Mesendoderm (in vitro differentiated cells): ENCODE results near the gene C19orf67.
A peak's percentile ranks its signal among the peaks of the same experiment; 100 is the strongest.

Experiments
- DNase-seq: peaks from one replicate; pipeline ENCODE4 v3.0.0; 2013
- H2AK5ac ChIP-seq: 2 replicates; pipeline ENCODE4 v1.6.1; 2013; ENCODE audit warnings: low read length, inconsistent platforms
- H2BK120ac ChIP-seq: 2 replicates; pipeline ENCODE4 v1.6.1; 2013; ENCODE audit warnings: low read depth, mild to moderate bottlenecking, low read length, moderate library complexity, mixed read lengths
- H2BK15ac ChIP-seq: replicated peaks from 2 replicates; pipeline ENCODE4 v1.6.1; 2013; ENCODE audit warnings: low read depth, mild to moderate bottlenecking, moderate library complexity
- H2BK5ac ChIP-seq: 2 replicates; pipeline ENCODE4 v1.6.1; 2013; ENCODE audit warnings: low read length, inconsistent platforms
- H3K18ac ChIP-seq: 2 replicates; pipeline ENCODE4 v1.6.1; 2013; ENCODE audit warnings: mild to moderate bottlenecking, low read length, mixed read lengths
- H3K23ac ChIP-seq: one replicate; pipeline ENCODE4 v1.6.1; 2013; ENCODE audit warnings: low read length
- H3K27ac ChIP-seq: 2 replicates; pipeline ENCODE4 v1.5.1; 2013; ENCODE audit warnings: low read depth, mild to moderate bottlenecking, inconsistent platforms, low read length, moderate library complexity
- H3K27me3 ChIP-seq: 2 replicates; pipeline ENCODE4 v1.6.1; 2013; ENCODE audit warnings: low read length, control low read depth, mild to moderate bottlenecking, inconsistent platforms; ENCODE audit not compliant: insufficient read depth, poor library complexity
- H3K36me3 ChIP-seq: 2 replicates; pipeline ENCODE4 v1.6.1; 2013; ENCODE audit warnings: low read length, inconsistent platforms; ENCODE audit not compliant: control insufficient read depth, insufficient read depth
- H3K4ac ChIP-seq: one replicate; pipeline ENCODE4 v1.6.1; 2013; ENCODE audit warnings: low read depth, mild to moderate bottlenecking, low read length, moderate library complexity
- H3K4me1 ChIP-seq: 2 replicates; pipeline ENCODE4 v1.6.1; 2013; ENCODE audit warnings: low read depth, low read length, inconsistent platforms; ENCODE audit not compliant: control insufficient read depth
- H3K4me2 ChIP-seq: 2 replicates; pipeline ENCODE4 v1.6.1; 2013; ENCODE audit warnings: low read length
- H3K4me3 ChIP-seq: 2 replicates; pipeline ENCODE4 v1.5.1; 2013; ENCODE audit warnings: mild to moderate bottlenecking, low read length
- H3K56ac ChIP-seq: one replicate; pipeline ENCODE4 v1.6.1; 2013; ENCODE audit warnings: low read length
- H3K79me1 ChIP-seq: 2 replicates; pipeline ENCODE4 v1.6.1; 2013; ENCODE audit warnings: low read length, inconsistent platforms
- H3K79me2 ChIP-seq: 2 replicates; pipeline ENCODE4 v1.6.1; 2013; ENCODE audit warnings: mild to moderate bottlenecking, low read length; ENCODE audit not compliant: control insufficient read depth, insufficient read depth
- H3K9ac ChIP-seq: 2 replicates; pipeline ENCODE4 v1.6.1; 2013; ENCODE audit warnings: low read length, inconsistent platforms
- H4K5ac ChIP-seq: one replicate; pipeline ENCODE4 v1.6.1; 2013; ENCODE audit warnings: low read length
- H4K8ac ChIP-seq: one replicate; pipeline ENCODE4 v1.6.1; 2013; ENCODE audit warnings: low read depth, mild to moderate bottlenecking, control low read depth, low read length, moderate library complexity
- WGBS: extraction: QIAGEN DNeasy Blood & Tissue Kit; methylation state at CpG from one replicate; pipeline ENCODE4 v1.1.7; 2013; ENCODE audit warnings: low lambda C conversion rate, missing lambda C conversion rate; ENCODE audit not compliant: insufficient coverage; ENCODE audit errors: extremely low coverage; 5-methylcytosine and 5-hydroxymethylcytosine counted together

The C19orf67 gene

GRCh38 chr19:14059093-14059480 lies 26.5 kb downstream of the C19orf67 start:
- no CpG with 5 or more reads among the region's 15 CpGs for WGBS
- Histone ChIP-seq H3K56ac (no peak overlapping the region), H4K8ac (no peak overlapping the region), H3K18ac (no peak overlapping the region), H2AK5ac (no peak overlapping the region), H3K79me1 (no peaks in the 10 kb centered on the region), H3K4me1 (peaks cover 2% of the 10 kb centered on the region), H4K5ac (no peak overlapping the region), H2BK5ac (no peak overlapping the region), H3K4ac (no peak overlapping the region), H3K27me3 (peaks cover 2% of the 10 kb centered on the region), H2BK120ac (no peak overlapping the region), H3K4me3 (no peak overlapping the region), H3K4me2 (no peak overlapping the region), H3K79me2 (no peaks in the 10 kb centered on the region), H3K23ac (no peak overlapping the region), H3K36me3 (no peaks in the 10 kb centered on the region), H2BK15ac (no peak overlapping the region), H3K27ac (no peak overlapping the region), H3K9ac (no peak overlapping the region)
- no peak for DNase-seq

- H4K8ac ChIP-seq = no peak overlapping the region
- no peak overlapping the region for H3K4me3 ChIP-seq
- H3K4me1 ChIP-seq = peaks cover 2% of the 10 kb centered on the region
- WGBS = 100% methylated on average over 1 of the region's 17 CpGs
- peak overlapping the region; percentile 48 for H3K4me2 ChIP-seq
- no peaks in the 10 kb centered on the region for H3K79me1 ChIP-seq
- no peak overlapping the region for H2BK120ac ChIP-seq
- H3K18ac ChIP-seq = no peak overlapping the region
- peak overlapping the region; percentile 60 for H3K56ac ChIP-seq
- H3K4ac ChIP-seq = no peak overlapping the region
- H2BK5ac ChIP-seq = no peak overlapping the region
- no peak overlapping the region for H2AK5ac ChIP-seq
- H3K27me3 ChIP-seq = peaks cover 2% of the 10 kb centered on the region
- no peak overlapping the region for H3K27ac ChIP-seq
- no peaks in the 10 kb centered on the region for H3K36me3 ChIP-seq
- no peak overlapping the region for H2BK15ac ChIP-seq
- no peak for DNase-seq
- peak overlapping the region; percentile 40 for H3K9ac ChIP-seq
- H3K79me2 ChIP-seq = no peaks in the 10 kb centered on the region
- H4K5ac ChIP-seq = no peak overlapping the region
- no peak overlapping the region for H3K23ac ChIP-seq
These were observed 27.1 kb downstream of the C19orf67 start for GRCh38 chr19:14058182-14059092.

- peak; percentile 40 for DNase-seq
- WGBS = no CpG with 5 or more reads among the region's 19 CpGs
These were observed 28.7 kb downstream of the C19orf67 start for GRCh38 chr19:14056741-14057356.

GRCh38 chr19:14056069-14056666 lies 29.4 kb downstream of the C19orf67 start:
- no peak overlapping the region for H3K56ac ChIP-seq
- H3K9ac ChIP-seq = no peak overlapping the region
- no peak overlapping the region for H2BK120ac ChIP-seq
- H3K4me3 ChIP-seq = no peak overlapping the region
- no peak overlapping the region for H4K5ac ChIP-seq
- WGBS = no CpG with 5 or more reads among the region's 10 CpGs
- H3K79me2 ChIP-seq = no peaks in the 10 kb centered on the region
- H3K4me1 ChIP-seq = peaks cover 2% of the 10 kb centered on the region
- no peaks in the 10 kb centered on the region for H3K36me3 ChIP-seq
- H3K18ac ChIP-seq = no peak overlapping the region
- H2AK5ac ChIP-seq = no peak overlapping the region
- peaks cover 2% of the 10 kb centered on the region for H3K27me3 ChIP-seq
- no peaks in the 10 kb centered on the region for H3K79me1 ChIP-seq
- H4K8ac ChIP-seq = no peak overlapping the region
- H3K4me2 ChIP-seq = no peak overlapping the region
- H2BK15ac ChIP-seq = no peak overlapping the region
- no peak overlapping the region for H2BK5ac ChIP-seq
- no peak overlapping the region for H3K27ac ChIP-seq
- DNase-seq = no peak
- H3K4ac ChIP-seq = no peak overlapping the region
- no peak overlapping the region for H3K23ac ChIP-seq

More at GRCh38 chr19:14056741-14057356, 28.7 kb downstream of the C19orf67 start:
- peaks cover 2% of the 10 kb centered on the region for H3K27me3 ChIP-seq
- H4K5ac ChIP-seq = no peak overlapping the region
- H2BK5ac ChIP-seq = no peak overlapping the region
- peak overlapping the region; percentile 62 for H3K4me3 ChIP-seq
- H3K56ac ChIP-seq = peak overlapping the region; percentile 85
- peaks cover 2% of the 10 kb centered on the region for H3K4me1 ChIP-seq
- H3K27ac ChIP-seq = no peak overlapping the region
- peak overlapping the region; percentile 30 for H4K8ac ChIP-seq
- H3K79me2 ChIP-seq = no peaks in the 10 kb centered on the region
- H3K4me2 ChIP-seq = peak overlapping the region; percentile 67
- H3K4ac ChIP-seq = no peak overlapping the region
- no peak overlapping the region for H2BK15ac ChIP-seq
- H3K23ac ChIP-seq = no peak overlapping the region
- H3K9ac ChIP-seq = peak overlapping the region; percentile 77
- no peaks in the 10 kb centered on the region for H3K79me1 ChIP-seq
- H3K36me3 ChIP-seq = no peaks in the 10 kb centered on the region
- no peak overlapping the region for H2BK120ac ChIP-seq
- no peak overlapping the region for H2AK5ac ChIP-seq
- H3K18ac ChIP-seq = peak overlapping the region; percentile 41

- no peak overlapping the region for H3K23ac ChIP-seq
- no peak overlapping the region for H3K4me2 ChIP-seq
- H2BK120ac ChIP-seq = no peak overlapping the region
- no peak overlapping the region for H2BK15ac ChIP-seq
- H4K8ac ChIP-seq = no peak overlapping the region
- H3K4me1 ChIP-seq = peaks cover 2% of the 10 kb centered on the region
- H3K79me1 ChIP-seq = no peaks in the 10 kb centered on the region
- no CpG with 5 or more reads among the region's 3 CpGs for WGBS
- no peak overlapping the region for H2AK5ac ChIP-seq
- no peaks in the 10 kb centered on the region for H3K79me2 ChIP-seq
- no peak overlapping the region for H2BK5ac ChIP-seq
- DNase-seq = no peak
- no peak overlapping the region for H3K4me3 ChIP-seq
- no peak overlapping the region for H3K4ac ChIP-seq
- no peak overlapping the region for H3K9ac ChIP-seq
- no peak overlapping the region for H3K56ac ChIP-seq
- H3K27me3 ChIP-seq = peaks cover 2% of the 10 kb centered on the region
- no peak overlapping the region for H3K27ac ChIP-seq
- H4K5ac ChIP-seq = no peak overlapping the region
- H3K18ac ChIP-seq = no peak overlapping the region
- no peaks in the 10 kb centered on the region for H3K36me3 ChIP-seq
These were observed 30.2 kb downstream of the C19orf67 start for GRCh38 chr19:14055396-14055795.
